Calu3 (cell line): Measurements from ENCODE around the gene PCBP2. TPM values are rescaled to one million over a fixed set of nuclear protein-coding genes. Genes with fewer than 3 reads are reported as not detected.
"Not testable (repeated sequence)": the region's sequence is repeated elsewhere in the genome, so short reads cannot be mapped to it uniquely, and the experiment has no call there.

Experiments
- BruUV-seq: library from RNA; stranded (reverse); fragments of 400-500 nt; replicated peaks from 2 replicates; lab custom pipeline; 2021; lab: Mats Ljungman, UMichigan
- CTCF ChIA-PET: fragments of 300-600 bp; sonication (Branson Sonifier 250); formaldehyde crosslinking; loops from one replicate; lab custom pipeline; 2022; ENCODE audit warnings: antibody characterized with exemption; lab: Charles Lee
- DNase-seq: peaks from one replicate; pipeline ENCODE4 v3.0.0; 2022
- H3K27ac Mint-ChIP-seq: one replicate; pipeline ENCODE4 v1.8.0; 2022; ENCODE audit warnings: mixed read lengths; ENCODE audit not compliant: unreplicated experiment
- H3K27me3 Mint-ChIP-seq: one replicate; pipeline ENCODE4 v1.8.0; 2022; ENCODE audit warnings: mixed read lengths; ENCODE audit not compliant: unreplicated experiment
- H3K36me3 Mint-ChIP-seq: one replicate; pipeline ENCODE4 v1.8.0; 2022; ENCODE audit warnings: mild to moderate bottlenecking, moderate library complexity, mixed read lengths; ENCODE audit not compliant: insufficient read depth, unreplicated experiment
- H3K4me1 Mint-ChIP-seq: one replicate; pipeline ENCODE4 v1.8.0; 2022; ENCODE audit warnings: mild to moderate bottlenecking, low read depth, mixed read lengths; ENCODE audit not compliant: unreplicated experiment
- H3K4me3 Mint-ChIP-seq: one replicate; pipeline ENCODE4 v1.8.0; 2022; ENCODE audit warnings: mild to moderate bottlenecking, low read depth, moderate library complexity, mixed read lengths; ENCODE audit not compliant: unreplicated experiment
- H3K9me3 Mint-ChIP-seq: one replicate; pipeline ENCODE4 v1.8.0; 2022; ENCODE audit warnings: low read depth, mixed read lengths; ENCODE audit not compliant: unreplicated experiment
- CTCF ChIP-seq: fragments of 200-600 bp; IDR thresholded peaks from one replicate; pipeline ENCODE4 v1.8.0; 2022; ENCODE audit warnings: antibody characterized with exemption; ENCODE audit not compliant: unreplicated experiment
- intact Hi-C: fragments of 100-400 bp; cut with micrococcal nuclease; formaldehyde crosslinking; loops from one replicate; pipeline ENCODE4 v1.10.0; 2022; ENCODE audit not compliant: unreplicated experiment
- total RNA-seq: library from RNA; stranded (reverse); gene quantifications from 2 replicates; pipeline ENCODE4 v1.2.3, GENCODE V29; 2022

PCBP2 gene
- total RNA-seq, 1 experiment from 2014 or later, result 528 TPM

GRCh38 chr12:53478865-53479264, 27.0 kb downstream of the PCBP2 start:
- CTCF ChIA-PET, result no interaction called here
- no peaks in the 10 kb centered on the region for H3K4me1 Mint-ChIP-seq
- TF ChIP-seq CTCF, result no peak
- H3K27me3 Mint-ChIP-seq, result no peaks in the 10 kb centered on the region
- intact Hi-C loops, result no loop called here
- no peak overlapping the region for H3K27ac Mint-ChIP-seq
- BruUV-seq, result no TSS peak
- peaks cover 66% of the 10 kb centered on the region for H3K36me3 Mint-ChIP-seq
- H3K9me3 Mint-ChIP-seq, result no peaks in the 10 kb centered on the region
- no peak overlapping the region for H3K4me3 Mint-ChIP-seq
- no peak for DNase-seq

GRCh38 chr12:53479331-53479730, 27.4 kb downstream of the PCBP2 start:
- Mint-ChIP-seq H3K27ac (no peak overlapping the region), H3K4me3 (no peak overlapping the region), H3K9me3 (no peaks in the 10 kb centered on the region), H3K36me3 (peaks cover 66% of the 10 kb centered on the region), H3K27me3 (no peaks in the 10 kb centered on the region), H3K4me1 (no peaks in the 10 kb centered on the region)
- no peak for TF ChIP-seq CTCF
- BruUV-seq, result no TSS peak
- intact Hi-C loops, result no loop called here
- CTCF ChIA-PET, result no interaction called here
- DNase-seq, result no peak

GRCh38 chr12:53480491-53481442, 28.9 kb downstream of the PCBP2 start:
- Mint-ChIP-seq H3K27ac (no peak overlapping the region), H3K4me3 (no peak overlapping the region), H3K9me3 (no peaks in the 10 kb centered on the region), H3K36me3 (peaks cover 60% of the 10 kb centered on the region), H3K4me1 (no peaks in the 10 kb centered on the region), H3K27me3 (no peaks in the 10 kb centered on the region)
- CTCF ChIA-PET, result interaction anchor here (0.6 to 1.1 kb wide), 2 partner anchors 28 to 662 kb away, joined by 3 read pairs; no protein-coding TSS in a partner anchor
- TF ChIP-seq CTCF, result no peak
- DNase-seq, result no peak
- intact Hi-C loops, result no loop called here
- BruUV-seq, result no TSS peak

- H3K4me1 Mint-ChIP-seq, H3K4me3 Mint-ChIP-seq, H3K27ac Mint-ChIP-seq, DNase-seq, BruUV-seq, H3K27me3 Mint-ChIP-seq, intact Hi-C loops, H3K9me3 Mint-ChIP-seq: not testable (repeated sequence)
- H3K36me3 Mint-ChIP-seq, result peaks cover 60% of the 10 kb centered on the region
- CTCF ChIA-PET, result interaction anchor here (0.6 to 1.1 kb wide), 2 partner anchors 27 to 662 kb away, joined by 3 read pairs; no protein-coding TSS in a partner anchor
Observed at GRCh38 chr12:53481458-53481857, 29.6 kb downstream of the PCBP2 start.
